NCI-H526 treated with DMSO at 0.1 percent for 48 hours (cell line): ENCODE data around the gene FASTK.

ENCODE experiments used
- DNase-seq: peaks from one replicate; lab custom pipeline; 2025; lab: John Stamatoyannopoulos, UW

FASTK gene

DNA sequence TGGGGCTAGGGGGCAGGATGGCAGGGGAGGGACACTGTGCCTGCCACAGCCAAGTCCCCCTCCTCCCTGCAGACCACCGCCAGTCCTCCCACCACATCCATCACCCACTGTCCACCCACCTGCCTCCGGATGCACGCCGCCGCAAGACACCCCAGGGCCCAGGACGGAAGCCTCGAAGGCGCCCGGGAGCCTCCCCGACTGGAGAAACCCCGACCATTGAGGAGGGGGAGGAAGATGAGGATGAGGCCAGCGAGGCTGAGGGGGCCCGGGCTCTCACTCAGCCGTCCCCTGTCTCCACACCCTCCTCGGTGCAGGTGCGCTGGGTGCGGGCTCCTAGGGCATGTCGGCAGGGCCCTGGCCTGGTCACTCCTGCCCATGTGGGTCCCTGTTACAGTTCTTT lies 16.2 kb downstream of the FASTK start:
- DNase-seq, result no peak

DNA sequence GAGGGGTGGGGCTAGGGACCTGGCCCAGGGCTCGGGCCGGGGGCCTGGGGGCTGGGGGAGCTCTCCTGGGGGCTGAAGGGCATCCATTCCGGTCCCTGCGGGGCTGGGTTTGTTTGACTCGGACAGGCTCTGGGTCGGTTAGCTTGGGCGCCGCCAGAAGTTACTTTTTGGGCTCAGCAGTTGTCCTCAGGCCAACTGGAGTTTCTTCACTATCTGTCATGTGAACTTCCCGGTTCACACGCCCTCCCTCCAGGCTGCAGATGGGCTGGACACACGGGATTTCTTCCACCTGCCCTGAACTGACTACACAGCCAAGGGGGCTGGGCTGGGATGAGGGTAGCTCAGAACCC lies 17.4 kb downstream of the FASTK start:
- no peak for DNase-seq

GRCh38 chr7:151062399-151063211 lies 18.0 kb downstream of the FASTK start:
- DNase-seq, result peak; percentile 86

DNA sequence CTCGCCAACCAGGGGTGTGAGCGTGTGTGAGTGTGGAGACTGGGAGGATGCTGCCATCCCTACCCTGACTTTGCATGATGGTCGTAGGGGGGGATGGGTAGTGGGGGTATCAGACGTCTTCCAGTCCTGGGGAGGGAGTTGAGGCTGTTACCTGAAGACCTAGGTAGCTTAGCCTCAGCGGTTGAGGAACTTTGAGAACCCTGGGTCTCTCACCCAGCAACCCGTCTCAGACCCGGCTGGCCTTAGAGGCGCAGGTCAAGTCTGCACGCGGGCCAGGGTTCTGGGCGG lies 18.6 kb downstream of the FASTK start:
- no peak for DNase-seq

DNA sequence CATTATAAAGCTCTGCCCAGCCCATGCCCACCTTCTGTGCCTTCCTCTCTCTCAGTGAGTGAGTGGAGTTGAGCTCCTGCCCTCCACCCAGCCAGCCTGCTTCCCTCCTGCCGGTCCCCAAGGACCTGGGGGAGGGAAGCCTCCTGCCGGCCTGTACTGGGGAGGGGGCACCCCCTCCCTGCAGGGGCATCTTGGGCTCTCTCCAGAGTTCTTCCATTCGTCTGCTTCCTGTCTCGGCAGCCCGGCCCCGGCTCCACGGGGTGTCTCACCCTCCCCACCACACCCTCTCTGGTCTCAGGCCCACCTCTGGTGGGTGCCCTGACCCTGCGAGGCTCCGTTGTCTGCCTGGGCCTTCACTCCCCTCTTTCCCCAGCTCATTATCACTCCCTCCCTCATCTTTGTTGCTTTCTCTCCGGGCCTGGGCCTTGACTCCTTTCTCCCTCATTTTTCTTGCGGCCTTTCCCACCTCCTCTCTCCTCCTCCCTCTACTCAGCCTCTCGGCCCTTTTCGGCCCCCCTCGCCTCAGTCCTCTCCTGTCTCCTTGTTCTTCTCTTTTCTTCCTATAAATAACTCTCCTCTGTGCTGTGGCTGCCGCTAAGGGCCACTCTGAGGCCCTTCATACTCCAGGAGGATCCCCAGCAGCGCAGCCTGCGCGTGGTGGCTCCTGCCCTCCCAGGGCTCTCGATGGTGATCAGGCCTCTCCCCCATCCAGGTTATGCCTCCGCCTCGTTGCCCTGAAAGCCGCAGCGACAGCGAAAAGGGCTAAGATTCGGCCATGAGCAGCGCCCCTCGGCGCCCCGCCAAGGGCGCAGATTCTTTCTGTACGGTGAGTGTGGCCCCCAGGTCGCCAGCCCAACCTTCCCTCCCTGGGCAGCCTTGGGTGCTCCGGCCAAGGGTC lies 19.1 kb downstream of the FASTK start:
- DNase-seq, result no peak

DNA sequence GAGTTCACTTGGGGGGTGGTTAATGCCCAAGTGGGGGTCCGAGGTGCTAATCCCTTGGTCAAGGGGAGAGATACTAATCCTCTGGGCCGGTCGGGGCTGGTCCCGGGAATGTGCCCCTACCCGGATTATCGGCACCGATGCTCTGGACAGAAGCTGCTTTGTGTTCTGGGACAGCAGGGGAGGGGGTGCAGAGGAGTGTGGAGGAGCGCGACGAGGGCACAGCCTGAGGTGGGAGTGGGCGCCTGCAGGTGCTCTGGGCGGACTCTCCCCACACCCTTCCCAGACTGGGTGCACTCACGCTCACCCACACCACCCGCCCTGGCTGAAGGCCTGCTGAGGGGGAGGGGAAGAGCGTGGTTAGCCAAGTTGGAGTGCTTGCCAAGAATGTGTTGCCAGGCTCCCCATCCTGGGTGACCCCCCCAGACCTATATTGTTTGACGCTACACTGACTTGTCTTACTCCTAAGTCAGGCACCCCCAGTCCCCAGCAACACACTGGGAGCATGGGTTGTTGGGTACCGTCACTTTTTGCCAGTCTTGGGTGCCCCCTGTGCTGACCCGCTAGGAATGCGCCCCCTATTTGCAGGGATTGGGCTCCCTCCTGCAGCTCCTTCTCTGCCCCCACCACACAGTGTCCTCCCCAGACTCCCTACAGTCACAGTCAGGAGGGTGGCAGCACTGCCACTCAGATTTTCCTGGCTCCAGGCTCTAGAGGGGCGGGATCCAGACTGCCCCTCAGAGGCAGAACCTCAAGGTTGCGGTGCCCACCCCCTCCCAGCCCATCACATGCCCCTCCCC lies 20.0 kb downstream of the FASTK start:
- DNase-seq, result peak; percentile 51

DNA sequence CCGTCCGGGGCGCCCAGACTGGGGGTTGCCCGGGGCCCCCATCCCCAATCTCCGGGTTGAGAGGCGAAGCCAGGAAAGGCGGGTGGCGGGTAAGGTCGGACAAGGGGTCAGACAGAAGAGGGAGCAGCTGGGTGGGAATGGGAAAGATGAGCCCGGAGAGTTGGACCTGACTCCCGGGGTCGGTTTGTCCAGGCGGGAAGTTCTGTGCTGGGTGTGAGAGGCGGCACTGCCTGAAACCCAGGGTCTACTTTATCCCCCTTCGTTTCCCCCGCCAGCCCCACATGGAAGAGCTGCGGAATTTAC lies 20.5 kb downstream of the FASTK start:
- DNase-seq, result peak; percentile 53

- DNase-seq, result peak; percentile 53
These were observed 21.1 kb downstream of the FASTK start, which contains the start of gene SLC4A2 for GRCh38 chr7:151059367-151060112. Gene SLC4A2 (plus strand): TSS chr7:151059589. CDS start chr7:151061988, 2,399 bp downstream.

- peak; percentile 25 for DNase-seq
These were observed 21.7 kb downstream of the FASTK start for GRCh38 chr7:151058781-151059366.

DNA sequence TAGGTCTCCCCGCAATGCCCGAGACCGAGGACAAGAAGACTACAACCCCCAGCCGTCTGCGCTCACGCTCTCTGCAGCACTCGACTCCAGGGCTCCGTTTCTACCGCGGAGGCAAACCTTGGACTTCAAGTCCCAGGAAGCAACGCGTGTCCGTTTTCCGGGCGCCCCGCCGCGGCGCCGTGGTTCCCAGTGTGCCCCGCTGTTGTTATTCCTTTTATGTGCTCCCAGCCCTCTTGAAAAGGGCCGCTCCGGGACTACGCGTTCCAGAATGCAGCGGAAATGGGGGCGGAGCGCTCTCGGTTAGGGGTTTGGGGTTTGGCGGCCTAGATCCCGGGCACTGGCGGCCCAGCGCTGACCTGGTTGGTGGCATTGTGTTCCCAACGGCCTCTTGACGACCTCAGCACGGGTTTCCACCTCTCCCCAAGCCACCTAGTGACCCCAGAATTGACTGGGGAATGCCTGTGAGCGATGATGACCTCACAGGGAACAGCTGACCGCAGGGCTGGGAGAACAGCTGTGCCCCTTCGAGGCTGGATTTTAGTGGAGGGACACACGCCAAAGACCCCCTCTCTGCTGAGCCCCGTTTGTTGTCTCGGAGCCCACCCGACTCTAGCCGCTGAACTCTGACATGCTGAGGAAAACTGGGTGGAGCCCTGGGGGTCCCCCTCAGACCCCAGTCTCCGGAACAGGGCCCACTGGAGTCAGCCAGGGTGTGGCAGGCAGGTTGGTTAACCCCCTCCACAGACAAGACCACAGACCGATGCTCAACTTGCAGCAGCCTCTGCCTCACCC lies 22.4 kb downstream of the FASTK start:
- DNase-seq, result peak; percentile 99

DNA sequence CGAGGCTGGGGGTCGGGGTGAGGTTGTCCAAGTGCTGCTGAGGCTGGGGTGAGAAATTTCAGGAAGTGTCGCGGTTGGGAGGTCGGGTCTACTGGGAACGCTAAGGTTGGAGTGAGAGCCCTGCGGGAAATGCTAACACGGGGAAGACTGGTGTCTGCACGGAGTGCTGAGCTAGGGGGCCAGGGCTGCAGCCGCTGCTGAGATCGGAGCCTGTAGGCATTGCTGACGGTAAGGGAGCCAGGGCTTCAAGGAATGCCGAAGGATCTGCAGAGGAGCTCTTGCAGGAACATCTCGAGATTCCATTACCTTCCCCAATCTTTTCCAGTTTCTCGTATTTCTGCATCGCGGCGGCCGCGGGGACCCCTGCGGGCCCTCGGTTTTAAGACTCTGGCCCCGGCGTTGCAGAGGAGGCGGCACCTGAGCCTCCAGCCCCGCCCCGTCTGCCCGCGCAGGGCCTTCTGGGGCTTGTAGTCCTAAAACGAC lies 23.1 kb downstream of the FASTK start, which contains the start of gene CDK5:
Gene CDK5, minus strand, starts transcription at position 392 of the 483 bp plus-strand sequence. Its CDS starts 49 bp downstream, at position 343.
- DNase-seq, result no peak

GRCh38 chr7:151056666-151057505 lies 23.7 kb downstream of the FASTK start:
- DNase-seq, result no peak

GRCh38 chr7:151056283-151056665 lies 24.3 kb downstream of the FASTK start:
- DNase-seq, result no peak

- no peak for DNase-seq
These were observed 26.9 kb downstream of the FASTK start for GRCh38 chr7:151053751-151054150.

DNA sequence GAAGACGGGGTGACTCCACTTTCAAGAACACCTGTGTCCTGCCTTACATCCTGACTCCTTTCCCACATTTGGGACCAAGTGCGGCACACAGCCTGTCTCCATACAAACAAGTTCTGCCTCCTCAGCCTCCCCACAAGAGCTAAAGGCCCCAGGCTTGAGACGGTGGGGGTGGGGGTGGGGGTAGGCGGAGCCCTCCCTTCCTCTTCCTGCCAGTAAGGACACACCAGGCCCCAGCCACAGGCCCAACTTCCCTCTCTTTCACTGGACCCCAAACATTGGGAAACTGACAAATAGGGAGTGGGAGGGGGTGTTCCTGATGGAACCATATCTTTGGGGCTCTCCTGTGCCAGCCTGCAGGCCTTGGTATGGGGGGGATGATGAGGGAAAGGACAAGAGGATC lies 27.5 kb downstream of the FASTK start:
- DNase-seq, result no peak

DNA sequence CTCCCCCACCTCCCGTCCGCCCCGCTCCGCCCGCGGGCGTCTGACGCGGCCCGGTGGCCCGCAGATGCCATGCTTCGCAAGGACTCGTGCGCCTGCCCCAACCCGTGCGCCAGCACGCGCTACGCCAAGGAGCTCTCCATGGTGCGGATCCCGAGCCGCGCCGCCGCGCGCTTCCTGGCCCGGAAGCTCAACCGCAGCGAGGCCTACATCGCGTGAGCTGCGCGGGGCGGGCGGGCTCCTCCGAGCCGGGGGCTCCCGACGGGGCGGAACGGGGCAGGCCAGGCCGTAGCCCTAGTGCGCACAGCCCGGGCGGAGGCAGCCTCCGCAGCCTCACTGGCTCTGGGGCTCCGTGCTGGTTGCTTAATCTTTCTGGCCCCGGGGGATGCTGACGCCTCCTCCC lies 29.5 kb downstream of the FASTK start:
- DNase-seq, result no peak

GRCh38 chr7:151048911-151049463 lies 31.6 kb downstream of the FASTK start:
- DNase-seq, result no peak

DNA sequence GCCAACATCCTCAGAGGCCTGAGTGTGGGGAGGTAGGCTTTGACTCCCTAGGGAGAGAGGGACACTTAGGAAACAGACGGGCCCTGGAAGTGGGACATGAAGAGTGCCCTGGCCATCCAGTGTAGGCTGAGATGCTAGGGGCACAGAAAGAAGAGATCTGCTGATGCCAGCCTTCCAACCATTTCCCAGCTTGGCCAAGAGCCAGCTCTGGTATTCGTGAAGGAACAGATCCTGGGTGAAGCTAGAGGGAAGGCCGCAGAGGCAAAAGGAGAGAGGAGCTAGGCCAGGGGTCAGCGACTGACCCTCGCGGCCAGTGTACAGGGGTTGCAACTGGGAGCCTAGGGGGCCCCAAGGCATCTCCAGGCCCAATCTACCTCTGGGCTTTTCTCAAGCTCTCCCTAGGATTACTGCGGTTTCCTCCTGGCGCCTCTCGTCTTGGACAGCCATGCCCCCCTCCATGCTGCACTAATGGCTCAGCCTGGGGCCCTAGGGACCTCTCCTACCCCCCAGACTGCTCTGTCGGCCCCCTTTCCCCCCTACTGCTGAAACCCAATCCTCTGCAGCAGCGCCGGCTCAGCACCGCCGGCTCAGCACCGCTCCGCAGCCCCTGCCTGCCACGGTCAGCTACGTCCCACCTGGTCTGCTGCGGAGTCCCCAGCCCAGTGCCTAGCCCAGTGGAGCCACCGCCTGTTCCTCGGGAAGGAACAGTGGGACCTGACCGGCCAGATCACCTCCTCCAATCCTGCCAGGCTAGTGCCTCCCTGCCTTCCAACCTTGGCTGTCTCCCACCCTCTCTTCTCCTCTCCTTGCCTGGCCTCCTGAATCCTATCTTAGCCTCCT lies 32.4 kb downstream of the FASTK start, which contains the start of gene ASIC3:
Gene ASIC3, plus strand, starts transcription at position 556 of the 840 bp plus-strand sequence. CDS start 355 bp downstream, outside the sequence.
- no peak for DNase-seq
